Measurements from ENCODE around the gene DCTN4.

The DCTN4 gene

DNA sequence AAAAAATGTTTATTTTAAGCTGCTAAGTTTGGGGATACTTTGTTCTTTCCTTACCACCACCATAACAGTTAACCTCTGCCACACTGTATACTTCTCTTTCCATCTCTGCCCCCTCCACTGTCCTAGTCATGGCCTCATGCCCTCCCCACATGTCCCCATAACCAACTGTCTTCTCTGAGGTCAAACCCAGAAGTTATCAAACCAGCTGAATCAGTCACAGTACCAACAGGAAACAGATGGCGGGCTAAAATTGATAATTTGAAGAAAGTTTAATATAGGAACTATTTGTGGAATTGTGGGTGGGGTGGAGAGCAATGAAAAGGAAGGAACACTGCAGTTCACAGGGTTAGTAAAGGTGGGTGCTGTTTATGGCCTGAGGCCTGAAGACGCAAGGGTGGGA, 5.7 kb upstream of the DCTN4 start:
- TF ChIP-seq, protein P1, sequence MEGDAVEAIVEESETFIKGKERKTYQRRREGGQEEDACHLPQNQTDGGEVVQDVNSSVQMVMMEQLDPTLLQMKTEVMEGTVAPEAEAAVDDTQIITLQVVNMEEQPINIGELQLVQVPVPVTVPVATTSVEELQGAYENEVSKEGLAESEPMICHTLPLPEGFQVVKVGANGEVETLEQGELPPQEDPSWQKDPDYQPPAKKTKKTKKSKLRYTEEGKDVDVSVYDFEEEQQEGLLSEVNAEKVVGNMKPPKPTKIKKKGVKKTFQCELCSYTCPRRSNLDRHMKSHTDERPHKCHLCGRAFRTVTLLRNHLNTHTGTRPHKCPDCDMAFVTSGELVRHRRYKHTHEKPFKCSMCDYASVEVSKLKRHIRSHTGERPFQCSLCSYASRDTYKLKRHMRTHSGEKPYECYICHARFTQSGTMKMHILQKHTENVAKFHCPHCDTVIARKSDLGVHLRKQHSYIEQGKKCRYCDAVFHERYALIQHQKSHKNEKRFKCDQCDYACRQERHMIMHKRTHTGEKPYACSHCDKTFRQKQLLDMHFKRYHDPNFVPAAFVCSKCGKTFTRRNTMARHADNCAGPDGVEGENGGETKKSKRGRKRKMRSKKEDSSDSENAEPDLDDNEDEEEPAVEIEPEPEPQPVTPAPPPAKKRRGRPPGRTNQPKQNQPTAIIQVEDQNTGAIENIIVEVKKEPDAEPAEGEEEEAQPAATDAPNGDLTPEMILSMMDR (IDR thresholded peaks at IDR 0.05; ENCODE audit: borderline replicate concordance, insufficient read depth, low read depth, low read length) = no peak
- no peak overlapping the region for H3K4me3 ChIP-seq (ENCODE audit: low read depth, low read length)

DNA sequence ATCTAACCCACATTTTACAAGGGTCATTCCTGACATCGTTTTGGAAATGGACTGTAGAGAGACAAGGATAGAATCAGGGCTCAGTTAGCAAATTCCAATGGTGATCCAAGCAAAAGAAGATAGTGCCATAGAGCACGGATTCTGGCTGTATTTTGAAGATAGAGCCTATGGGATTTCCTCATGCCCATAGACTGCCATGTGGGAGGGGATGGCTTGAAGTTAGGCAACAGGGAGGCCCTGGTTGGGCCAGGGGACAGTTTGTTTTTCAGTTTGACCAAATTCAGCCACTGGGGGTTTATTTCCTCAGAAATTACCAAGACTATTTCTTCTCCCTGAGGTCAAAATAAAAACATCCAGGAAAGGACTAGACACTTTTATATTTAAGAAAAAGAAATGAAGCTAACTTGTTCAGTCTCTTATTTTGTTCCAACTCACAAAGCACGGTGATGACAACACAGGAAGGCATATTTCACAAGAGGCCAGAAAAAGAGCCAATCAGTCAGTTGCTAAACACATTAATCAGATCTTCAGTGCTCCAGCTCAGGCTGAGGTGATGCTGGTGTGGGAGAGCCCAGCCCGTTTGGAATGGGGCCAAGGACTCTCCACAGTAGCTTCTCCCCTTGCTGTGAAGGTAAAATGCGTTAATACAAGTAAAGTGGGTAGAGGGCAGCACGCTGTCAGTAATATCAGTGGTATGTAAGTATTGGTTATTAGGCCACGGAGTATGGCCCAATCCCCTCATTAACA, 4.4 kb upstream of the DCTN4 start:
- H3K4me3 ChIP-seq (ENCODE audit: low read depth, low read length) = no peak overlapping the region
- TF ChIP-seq, protein P1 (IDR thresholded peaks at IDR 0.05; ENCODE audit: borderline replicate concordance, insufficient read depth, low read depth, low read length) = no peak

DNA sequence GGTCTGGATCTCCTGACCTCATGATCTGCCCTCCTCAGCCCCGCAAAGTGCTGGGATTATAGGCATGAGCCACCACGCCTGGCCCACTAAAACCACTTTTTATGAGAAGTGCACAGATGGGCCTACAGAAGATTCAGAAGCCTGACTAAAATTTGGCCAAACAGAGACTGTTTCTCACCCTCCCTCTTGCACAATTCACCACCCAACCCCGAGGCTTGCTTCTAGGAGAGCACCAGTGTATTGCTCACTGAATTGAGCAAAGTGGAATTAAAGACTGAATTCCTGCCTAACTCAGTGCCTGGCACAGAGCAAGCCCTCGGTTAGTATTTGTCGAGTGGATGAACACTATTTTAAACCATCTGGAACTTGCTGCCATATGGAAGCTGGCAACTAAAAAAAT, 3.4 kb upstream of the DCTN4 start:
- TF ChIP-seq, protein P1 (IDR thresholded peaks at IDR 0.05; ENCODE audit: borderline replicate concordance, insufficient read depth, low read depth, low read length) = no peak
- no peak overlapping the region for H3K4me3 ChIP-seq (ENCODE audit: low read depth, low read length)

DNA sequence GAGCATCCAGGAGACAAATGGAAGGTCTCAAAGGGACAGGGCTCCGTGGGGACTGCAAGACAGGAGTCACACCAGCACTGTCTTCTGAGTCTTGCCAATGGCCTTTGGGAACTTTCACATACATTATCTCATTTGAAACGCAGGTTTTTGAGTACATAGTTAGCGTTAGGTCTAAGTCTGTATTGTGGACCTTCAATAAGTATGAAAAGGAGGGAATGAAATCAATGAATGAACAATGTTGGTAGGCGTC, 442 bp upstream of the DCTN4 start:
- peak overlapping the region; percentile 91 for H3K4me3 ChIP-seq (ENCODE audit: low read depth, low read length)
- TF ChIP-seq, protein P1 (IDR thresholded peaks at IDR 0.05; ENCODE audit: borderline replicate concordance, insufficient read depth, low read depth, low read length) = no peak

DNA sequence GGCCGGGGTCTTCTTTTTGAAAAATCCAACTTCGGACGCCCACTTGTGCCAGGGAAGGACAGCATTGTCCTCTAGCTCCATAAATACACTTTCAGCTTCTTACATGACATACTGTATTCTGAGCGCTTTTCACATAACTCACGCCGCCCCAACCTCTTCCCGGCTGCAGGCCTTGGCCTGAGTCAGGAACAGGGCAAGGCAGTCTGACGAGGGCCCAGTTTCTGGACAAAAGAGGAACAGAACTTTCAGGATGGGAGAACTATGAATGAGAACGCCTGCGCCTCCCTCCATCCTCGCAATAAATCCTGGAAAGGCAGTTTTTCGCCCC, 650 bp downstream of the DCTN4 start:
- TF ChIP-seq, protein P1 (IDR thresholded peaks at IDR 0.05; ENCODE audit: borderline replicate concordance, insufficient read depth, low read depth, low read length) = no peak

DNA sequence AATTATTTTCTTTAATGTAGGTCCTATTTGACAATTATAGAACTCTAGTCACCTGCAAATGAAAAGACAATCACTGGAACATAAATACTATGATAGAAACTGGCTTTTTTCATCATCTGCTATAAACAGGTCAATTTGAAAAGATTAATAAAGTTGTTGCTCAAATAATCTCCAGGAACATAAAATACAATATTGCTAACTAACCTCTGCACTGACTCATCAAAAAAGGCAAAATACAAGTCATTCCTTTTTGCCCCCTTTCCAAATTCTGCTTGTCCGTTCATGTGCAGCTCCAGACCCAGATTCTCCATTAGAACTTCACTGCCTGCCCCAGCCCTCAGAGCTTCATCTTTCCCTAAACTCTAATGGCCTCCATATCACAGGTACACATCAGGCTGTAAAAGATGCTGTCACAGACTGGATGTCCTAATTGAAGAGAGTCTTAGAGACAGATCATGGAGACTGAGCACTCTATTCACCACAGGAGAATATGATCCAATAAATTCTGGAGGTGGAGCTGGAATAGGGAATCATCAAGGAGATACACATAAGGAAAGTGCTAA, 1.6 kb downstream of the DCTN4 start:
- peak overlapping the region; percentile 21 for H3K4me3 ChIP-seq (ENCODE audit: low read depth, low read length)
- TF ChIP-seq, protein P1 (IDR thresholded peaks at IDR 0.05; ENCODE audit: borderline replicate concordance, insufficient read depth, low read depth, low read length) = no peak

More for the DNA sequence above, 650 bp downstream of the DCTN4 start:
- H3K4me3 ChIP-seq (ENCODE audit: low read depth, low read length) = peak overlapping the region; percentile 91

DNA sequence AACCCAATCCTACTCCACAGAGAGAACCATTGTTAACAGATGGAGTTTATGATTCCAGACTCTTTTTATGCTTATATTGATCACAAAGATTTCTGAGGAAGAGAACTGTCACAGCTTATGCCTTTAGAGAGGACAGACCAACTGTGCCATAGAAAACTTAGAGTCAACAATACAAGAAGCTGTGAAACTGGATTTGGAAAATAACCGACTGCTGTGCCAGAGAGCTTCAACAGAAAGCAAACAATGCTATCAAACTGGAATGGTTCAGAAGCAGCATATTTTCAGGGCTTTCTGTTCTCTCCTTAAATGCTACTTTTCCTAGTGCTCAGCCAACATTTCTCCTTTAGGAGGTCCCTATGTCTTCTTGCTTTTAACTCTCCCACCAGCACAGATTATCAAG, 5.0 kb downstream of the DCTN4 start:
- TF ChIP-seq, protein P1 (IDR thresholded peaks at IDR 0.05; ENCODE audit: borderline replicate concordance, insufficient read depth, low read depth, low read length) = no peak
- H3K4me3 ChIP-seq (ENCODE audit: low read depth, low read length) = no peak overlapping the region
